Measurements from ENCODE around the gene DUOXA2.

Gene DUOXA2

DNA sequence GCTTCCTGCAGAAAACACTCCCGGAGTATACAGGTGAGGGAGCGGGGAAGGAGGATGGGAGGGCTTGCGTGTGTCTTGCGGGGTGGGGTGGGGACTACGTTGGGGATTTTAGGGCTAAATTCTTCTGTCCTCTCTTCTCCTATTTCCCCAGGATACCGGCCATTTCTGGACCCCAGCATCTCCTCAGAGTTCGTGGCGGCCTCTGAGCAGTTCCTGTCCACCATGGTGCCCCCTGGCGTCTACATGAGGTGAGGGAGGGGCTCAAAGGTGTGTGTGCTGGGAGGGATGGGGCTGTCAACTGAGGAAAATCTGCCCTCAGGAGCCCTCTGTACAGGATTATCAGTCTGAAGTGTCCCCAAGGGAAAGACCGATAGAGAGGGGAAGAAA is 22.2 kb downstream of the DUOXA2 start:
- no peak for DNase-seq (ENCODE audit: low read depth)

DNA sequence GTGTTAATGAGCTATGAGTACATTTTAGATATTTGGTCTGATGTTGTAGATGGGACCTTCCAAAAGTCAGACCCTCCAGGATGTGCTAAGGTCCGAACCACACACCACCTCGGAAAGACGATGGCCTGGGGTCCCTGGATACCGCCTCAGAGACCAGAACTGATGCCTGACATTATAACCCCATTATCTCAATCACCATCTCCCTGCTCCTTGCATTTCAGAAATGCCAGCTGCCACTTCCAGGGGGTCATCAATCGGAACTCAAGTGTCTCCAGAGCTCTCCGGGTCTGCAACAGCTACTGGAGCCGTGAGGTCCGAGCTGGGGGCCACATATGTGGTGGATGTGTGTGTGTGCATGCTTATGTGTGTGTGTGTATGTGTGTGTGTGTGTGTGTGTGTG is 23.6 kb downstream of the DUOXA2 start:
- no peak for DNase-seq (ENCODE audit: low read depth)

DNA sequence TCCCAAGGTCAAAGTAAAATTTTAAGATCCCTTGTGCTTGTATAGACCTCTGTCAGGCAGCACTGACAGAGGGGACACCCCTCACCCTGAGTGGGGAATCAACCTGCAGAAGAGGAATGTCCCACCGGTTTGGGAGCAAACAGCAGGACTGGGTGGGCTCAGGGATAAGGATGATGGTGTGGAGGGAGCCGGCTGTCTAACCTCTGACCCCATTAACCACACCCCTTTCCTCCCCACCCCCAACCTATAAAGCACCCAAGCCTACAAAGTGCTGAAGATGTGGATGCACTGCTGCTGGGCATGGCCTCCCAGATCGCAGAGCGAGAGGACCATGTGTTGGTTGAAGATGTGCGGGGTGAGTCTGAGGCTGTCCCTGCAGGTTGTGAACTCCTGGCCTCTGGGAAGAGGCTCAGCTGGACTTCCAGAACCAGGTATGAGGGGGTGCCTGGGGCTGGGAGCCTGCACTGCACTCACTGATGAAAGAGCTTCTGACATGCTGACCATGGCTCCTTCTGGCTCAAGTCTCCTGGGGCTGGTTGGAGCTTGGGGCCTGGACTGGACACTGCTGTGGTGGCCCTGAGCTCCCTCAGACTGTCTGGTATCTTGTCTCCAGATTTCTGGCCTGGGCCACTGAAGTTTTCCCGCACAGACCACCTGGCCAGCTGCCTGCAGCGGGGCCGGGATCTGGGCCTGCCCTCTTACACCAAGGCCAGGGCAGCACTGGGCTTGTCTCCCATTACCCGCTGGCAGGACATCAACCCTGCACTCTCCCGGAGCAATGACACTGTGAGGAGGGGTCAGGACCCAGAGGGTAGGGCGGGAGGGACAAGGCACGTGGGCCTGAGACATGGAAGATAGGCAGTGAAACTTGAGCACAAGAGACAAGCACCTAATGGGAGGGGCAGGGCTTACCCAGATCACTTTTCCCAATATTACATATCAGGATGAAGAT is 25.0 kb downstream of the DUOXA2 start:
- no peak for DNase-seq (ENCODE audit: low read depth)

DNA sequence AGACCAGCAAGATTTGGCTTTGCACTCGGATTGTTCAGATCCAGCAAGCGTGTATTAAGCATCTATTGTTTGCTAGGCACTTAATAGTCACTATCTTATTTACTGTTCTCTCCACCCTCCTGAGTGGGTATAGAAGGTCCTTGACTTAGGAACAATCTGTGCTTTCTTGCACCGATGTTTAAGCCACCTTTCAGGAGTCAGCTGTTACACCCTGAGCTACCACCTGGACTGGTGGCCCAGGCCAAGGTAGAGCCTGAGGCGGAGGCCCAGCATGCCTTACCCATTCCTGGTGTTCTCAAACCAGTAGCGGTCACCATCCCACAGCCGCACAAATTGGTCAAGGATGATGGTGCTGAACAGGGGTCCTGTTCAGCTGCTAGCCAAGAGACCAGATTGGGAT is 25.6 kb downstream of the DUOXA2 start:
- DNase-seq (ENCODE audit: low read depth): no peak

DNA sequence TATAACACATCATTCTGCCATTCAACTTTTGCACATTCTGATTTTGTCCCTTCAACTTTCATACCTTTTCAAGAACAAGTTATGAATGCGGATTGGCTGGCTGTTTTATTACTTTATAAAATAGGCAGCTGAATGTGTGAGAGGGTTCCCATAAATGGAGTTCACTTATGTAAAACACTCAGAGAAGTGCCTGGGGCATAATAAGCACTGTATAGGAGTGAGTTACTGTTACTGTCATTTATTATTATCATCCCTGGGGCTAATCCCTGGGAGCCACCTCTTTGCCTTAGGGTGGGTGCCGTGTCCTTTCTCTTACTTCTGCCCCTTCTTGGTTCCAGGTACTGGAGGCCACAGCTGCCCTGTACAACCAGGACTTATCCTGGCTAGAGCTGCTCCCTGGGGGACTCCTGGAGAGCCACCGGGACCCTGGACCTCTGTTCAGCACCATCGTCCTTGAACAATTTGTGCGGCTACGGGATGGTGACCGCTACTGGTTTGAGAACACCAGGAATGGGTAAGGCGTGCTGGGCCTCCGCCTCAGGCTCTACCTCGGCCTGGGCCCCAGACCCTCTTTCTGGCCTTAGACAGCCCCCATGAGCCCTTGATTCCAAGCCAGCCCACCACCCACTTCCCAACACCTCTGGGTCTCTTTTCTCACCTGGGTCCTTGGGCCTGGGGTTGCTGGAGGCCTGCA is 26.6 kb downstream of the DUOXA2 start:
- no peak for DNase-seq (ENCODE audit: low read depth)

DNA sequence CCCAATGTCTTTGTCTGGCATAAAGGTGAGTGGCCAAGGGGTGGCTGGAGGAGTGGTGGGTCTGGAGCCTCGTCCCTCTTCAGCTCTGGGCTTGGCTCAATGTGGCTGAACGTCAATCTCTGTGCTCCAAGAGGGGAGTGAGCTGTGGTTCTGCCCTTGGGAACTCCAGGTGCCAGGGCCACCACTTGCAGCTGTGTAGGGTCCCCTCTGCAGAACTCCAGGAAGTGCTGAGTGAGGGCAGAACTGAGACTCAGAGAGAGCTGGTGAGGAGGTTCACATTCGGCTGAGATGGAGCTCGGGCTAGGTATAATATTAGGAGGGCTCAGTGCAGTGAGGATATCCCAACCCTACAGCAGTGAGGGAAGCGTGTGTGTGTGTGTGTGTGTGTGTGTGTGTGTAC is 27.3 kb downstream of the DUOXA2 start:
- DNase-seq (ENCODE audit: low read depth): no peak

DNA sequence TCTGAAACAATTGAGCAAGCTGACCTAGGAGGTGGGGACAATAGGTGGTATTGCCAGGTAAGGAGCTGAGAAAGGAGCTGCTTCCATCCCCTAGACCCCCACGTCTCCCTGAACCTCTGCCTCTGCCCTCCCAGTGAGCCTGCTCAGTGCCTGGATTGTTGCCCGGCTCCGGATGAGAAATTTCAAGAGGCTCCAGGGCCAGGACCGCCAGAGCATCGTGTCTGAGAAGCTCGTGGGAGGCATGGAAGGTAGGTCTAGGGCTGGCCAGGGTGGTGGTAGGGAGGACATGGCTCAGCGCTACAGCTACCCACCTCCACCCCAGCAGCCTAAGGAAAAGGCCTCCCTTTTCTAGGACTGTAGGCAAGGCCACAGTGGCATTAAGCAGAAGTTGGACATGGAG is 28.9 kb downstream of the DUOXA2 start:
- DNase-seq (ENCODE audit: low read depth): no peak

DNA sequence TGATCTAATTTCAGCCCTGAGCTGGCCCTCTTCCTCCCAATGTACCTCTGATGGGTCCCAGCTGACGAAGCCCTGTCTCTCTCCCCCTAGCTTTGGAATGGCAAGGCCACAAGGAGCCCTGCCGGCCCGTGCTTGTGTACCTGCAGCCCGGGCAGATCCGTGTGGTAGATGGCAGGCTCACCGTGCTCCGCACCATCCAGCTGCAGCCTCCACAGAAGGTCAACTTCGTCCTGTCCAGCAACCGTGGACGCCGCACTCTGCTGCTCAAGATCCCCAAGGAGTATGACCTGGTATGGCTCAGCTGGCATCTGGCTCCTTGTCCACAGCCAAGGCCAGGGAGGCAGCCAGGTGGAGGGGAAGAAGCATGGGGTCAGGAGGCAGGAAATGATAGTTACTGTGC is 29.8 kb downstream of the DUOXA2 start:
- no peak for DNase-seq (ENCODE audit: low read depth)

DNA sequence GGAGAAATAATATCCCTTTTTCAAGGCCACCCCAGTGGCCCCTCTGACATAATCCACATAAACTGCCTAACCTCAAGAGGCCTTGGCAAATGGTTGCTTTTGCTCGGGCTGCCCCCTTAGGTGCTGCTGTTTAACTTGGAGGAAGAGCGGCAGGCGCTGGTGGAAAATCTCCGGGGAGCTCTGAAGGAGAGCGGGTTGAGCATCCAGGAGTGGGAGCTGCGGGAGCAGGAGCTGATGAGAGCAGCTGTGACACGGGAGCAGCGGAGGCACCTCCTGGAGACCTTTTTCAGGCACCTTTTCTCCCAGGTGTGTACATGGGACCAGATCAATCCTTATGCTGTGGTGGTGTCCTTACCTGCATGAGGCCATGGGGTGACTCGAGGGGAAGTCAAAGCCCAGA is 30.6 kb downstream of the DUOXA2 start:
- DNase-seq (ENCODE audit: low read depth): no peak

DNA sequence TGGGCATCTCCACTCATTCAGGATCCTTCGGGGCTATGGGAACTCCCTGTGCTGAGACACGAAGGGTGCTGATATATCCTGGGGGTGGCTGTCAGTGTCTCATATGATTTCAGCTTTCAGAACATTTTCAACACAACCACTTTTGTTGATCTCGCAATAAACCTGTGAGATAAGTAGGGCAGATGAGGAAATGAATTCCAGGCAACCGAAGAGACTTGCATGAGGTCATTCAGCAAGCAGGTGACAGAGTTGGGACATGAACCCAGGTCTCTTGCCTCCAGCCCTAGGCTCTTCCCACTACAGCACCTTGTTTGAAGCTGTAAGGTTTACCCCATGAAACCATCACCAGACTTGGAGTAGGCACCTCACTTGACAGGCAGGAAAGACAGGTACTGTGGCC is 32.3 kb downstream of the DUOXA2 start:
- DNase-seq (ENCODE audit: low read depth): no peak

DNA sequence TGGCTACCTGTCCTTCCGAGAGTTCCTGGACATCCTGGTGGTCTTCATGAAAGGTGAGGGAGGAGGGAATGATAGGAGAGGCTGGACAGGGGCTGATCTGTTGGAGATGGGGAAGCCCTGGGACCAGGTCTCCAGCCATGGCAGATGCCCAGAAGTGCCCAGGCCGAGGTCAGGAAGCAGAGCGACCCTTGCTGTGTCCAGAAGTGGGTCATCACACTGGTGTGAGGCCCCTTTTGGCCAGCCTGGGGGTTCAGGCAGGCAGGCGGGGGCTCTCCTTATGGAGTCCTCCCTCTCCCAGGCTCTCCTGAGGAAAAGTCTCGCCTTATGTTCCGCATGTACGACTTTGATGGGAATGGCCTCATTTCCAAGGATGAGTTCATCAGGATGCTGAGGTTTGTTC is 33.5 kb downstream of the DUOXA2 start:
- DNase-seq (ENCODE audit: low read depth): no peak

DNA sequence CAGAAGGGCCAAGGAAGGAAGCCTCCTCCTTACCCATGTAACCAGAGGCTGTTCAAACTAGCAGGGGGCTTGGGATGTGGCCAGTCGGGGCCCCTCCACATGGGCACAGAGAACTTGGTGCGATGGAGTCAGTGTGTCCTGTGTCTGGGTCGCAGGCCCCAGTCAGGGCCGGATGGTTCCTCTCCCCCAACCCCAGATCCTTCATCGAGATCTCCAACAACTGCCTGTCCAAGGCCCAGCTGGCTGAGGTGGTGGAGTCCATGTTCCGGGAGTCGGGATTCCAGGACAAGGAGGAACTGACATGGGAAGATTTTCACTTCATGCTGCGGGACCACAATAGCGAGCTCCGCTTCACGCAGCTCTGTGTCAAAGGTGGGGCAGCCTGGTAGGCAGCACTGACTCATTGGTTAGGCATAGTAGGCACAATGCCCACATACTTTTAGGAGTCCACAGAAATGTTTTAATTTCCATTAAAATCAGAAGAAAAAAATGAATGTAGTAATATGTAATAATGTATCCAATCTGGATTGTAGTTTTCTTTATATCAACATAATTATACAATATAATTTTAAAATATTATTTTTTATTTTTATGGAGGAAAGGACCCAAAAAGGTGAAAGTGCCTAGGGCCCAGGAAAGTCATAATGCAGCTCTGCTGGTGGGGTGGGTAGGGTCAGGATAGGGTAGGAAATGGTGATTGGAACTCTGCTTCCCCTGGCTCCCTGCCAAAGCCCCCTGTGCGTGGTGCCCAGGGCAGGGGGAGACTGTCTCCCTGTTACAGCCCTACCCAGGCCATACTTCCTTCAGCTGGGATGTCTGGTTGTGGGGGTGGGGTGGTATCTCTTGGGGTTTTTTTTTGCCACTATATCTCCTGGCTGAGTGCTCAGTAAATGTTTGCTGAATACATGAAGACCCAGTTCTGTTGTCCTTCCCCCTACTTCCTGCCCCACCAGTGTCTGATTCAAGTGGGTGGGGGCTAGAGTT is 34.2 kb downstream of the DUOXA2 start:
- DNase-seq (ENCODE audit: low read depth): no peak

DNA sequence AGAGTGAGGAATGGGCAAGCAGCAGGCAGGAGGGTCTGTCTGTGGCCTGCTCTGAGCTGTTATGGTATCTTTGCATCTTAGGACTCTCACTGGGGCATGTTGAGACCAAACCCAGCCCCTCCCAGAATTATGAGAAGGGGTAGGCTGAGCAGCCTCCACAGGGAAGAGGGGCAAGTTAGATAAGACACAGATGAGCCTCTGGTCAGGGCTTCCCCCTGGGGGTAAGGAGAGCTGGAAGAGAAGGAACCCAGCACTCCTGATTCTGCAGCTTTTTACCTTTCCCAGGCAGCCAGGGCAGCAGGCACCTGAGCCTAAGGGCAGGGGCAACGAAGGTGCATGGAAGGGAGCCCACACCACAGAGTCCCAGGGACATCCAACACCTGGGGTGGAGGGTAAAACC is 34.9 kb downstream of the DUOXA2 start:
- no peak for DNase-seq (ENCODE audit: low read depth)

DNA sequence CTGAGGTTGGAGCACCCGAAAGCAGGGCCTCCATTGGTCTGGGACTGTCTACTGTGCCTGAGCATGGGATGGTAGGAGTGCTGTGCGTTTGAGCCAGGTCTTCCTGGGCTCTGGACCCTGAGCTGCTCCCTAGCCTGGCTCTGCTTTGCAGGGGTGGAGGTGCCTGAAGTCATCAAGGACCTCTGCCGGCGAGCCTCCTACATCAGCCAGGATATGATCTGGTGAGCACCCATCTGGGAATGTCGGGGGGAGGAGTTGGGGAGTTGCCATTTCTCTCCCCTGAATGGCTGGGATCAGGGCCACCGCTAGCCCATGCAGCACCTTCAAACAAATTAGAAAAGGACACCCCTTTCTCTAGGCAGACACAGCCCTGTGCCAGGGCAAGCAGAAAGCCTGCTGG is 36.4 kb downstream of the DUOXA2 start:
- DNase-seq (ENCODE audit: low read depth): no peak

DNA sequence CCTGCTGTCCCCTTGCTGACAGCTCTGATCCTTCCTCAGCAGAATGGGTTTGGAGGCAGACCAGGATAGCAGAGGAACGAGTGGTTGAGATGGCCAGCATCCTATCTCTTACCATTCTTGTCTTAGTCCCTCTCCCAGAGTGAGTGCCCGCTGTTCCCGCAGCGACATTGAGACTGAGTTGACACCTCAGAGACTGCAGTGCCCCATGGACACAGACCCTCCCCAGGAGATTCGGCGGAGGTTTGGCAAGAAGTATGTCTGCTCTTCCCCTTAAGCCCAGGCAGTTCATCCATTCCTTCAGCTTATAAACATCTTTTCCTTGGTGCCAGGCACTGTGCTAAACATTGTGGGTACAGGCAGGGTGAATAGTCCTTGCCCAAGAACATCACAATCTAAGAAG is 36.9 kb downstream of the DUOXA2 start:
- DNase-seq (ENCODE audit: low read depth): no peak

DNA sequence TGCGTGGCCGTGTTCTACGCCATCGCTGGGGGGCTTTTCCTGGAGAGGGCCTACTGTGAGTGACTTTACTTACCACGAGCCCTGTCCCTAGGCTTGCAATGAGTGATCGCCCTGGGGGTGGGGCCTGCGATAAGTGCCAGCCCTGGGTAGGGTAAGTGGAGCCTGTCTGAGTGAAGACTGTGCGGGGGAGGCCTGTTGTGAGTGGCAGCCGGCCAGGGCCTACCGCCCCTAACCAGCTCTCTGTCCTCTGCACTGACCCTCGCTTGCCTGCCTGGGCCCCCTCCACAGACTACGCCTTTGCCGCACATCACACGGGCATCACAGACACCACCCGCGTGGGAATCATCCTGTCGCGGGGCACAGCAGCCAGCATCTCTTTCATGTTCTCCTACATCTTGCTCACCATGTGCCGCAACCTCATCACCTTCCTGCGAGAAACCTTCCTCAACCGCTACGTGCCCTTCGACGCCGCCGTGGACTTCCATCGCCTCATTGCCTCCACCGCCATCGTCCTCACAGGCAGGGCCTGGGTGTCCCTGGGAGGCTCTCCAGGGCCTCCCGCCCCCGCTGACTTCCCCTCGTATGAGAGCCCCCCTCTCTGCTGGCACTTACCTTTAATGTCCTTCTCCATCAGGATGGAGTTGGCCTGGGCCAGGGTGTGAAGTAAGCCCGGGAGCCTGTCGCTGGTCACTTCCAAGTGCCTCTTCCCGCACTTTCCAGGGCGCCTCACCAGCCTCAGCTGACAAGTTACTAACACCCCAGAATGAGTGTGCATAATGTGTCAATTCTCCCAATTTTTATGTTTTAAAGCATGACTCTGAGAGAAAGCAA is 38.1 kb downstream of the DUOXA2 start:
- DNase-seq (ENCODE audit: low read depth): no peak

DNA sequence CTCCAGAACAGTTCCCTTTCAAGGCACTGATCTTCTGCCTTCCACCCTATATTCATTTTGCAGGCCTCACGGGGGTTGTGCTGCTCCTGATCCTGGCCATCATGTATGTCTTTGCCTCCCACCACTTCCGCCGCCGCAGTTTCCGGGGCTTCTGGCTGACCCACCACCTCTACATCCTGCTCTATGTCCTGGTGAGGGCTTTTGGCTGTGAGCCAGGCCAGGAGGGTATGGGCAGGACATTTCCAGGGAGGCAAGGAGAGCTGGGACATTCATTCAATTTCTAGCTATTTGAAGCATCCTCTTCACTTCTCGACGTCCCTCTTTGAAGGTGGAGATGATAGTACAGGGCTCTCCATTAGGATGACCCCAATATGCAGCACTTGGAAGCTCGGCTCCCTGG is 41.6 kb downstream of the DUOXA2 start:
- no peak for DNase-seq (ENCODE audit: low read depth)

DNA sequence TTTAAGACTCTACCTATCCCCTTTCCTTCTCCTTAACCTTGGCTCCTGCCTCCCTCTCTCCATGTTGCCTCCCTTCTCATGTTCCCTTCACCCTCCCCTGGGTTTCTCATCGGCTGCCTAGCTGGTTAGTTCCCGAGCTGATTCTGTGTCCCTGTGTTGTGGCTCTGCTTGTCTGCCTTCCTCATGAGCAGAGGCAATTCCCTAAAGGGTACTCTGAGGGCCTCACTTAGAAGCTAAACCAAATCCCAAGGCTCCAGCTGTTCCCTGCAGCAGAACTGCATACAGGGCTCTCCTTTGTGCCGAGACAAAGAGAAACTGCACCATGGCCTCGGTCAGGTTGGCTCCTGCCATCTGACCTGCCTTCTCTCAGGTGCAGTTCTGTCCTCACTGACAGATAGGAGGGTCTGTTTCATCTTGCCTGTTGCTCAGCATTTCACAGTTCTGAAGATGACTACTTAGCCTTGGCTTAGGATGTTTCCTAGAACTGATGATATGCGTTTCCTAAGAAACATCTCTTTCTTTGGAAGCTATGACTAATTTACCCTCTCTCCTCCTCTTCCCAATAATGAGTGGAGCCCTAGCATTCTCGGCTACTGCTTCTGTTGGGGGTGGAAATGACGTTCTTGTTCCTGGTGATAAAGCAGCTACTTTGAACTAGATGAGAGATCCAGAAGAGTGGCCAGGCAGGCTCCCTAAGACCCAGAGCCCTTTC is 42.8 kb downstream of the DUOXA2 start:
- no peak for DNase-seq (ENCODE audit: low read depth)

DNA sequence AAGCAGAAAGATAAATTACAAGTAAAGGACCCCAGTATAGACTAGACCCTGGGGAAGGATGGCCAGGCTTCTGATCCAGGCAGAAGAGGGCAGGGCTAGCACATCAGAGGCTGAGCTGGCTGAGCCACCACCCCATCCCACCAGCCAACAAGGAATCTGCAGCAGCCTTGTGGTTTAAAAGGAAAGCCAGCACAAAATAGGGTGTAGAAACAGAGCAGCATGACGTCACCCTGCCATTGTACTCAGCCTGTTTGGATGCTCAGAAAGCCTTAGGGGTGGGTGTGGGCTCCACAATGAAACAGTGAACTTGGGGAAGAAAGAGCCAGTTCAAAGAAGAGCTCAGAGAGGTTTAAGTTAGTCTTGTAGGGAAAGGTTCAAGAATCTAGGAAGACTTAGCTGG is 43.8 kb downstream of the DUOXA2 start:
- DNase-seq (ENCODE audit: low read depth): peak; percentile 20

DNA sequence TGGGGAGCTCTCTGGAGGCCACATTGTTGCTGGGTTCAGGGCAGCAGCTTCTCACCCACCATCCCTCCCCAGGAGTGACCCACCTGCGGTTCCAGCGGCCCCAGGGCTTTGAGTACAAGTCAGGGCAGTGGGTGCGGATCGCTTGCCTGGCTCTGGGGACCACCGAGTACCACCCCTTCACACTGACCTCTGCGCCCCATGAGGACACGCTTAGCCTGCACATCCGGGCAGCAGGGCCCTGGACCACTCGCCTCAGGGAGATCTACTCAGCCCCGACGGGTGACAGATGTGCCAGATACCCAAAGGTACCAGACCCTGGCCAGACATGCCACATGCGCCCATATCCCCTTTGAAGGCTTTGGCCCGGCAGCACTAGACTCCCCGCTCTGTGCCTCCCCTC is 47.5 kb downstream of the DUOXA2 start:
- no peak for DNase-seq (ENCODE audit: low read depth)
